GM12873 (cell line): Measurements from ENCODE around the gene SPDL1.

ENCODE experiments used
- CTCF ChIP-seq: IDR thresholded peaks from 2 replicates; pipeline ENCODE4 v1.5.1; 2012; ENCODE audit warnings: low read depth, mild to moderate bottlenecking, moderate library complexity, low read length, control low read depth; ENCODE audit not compliant: insufficient read depth; ENCODE audit errors: missing control alignments

Gene SPDL1

DNA sequence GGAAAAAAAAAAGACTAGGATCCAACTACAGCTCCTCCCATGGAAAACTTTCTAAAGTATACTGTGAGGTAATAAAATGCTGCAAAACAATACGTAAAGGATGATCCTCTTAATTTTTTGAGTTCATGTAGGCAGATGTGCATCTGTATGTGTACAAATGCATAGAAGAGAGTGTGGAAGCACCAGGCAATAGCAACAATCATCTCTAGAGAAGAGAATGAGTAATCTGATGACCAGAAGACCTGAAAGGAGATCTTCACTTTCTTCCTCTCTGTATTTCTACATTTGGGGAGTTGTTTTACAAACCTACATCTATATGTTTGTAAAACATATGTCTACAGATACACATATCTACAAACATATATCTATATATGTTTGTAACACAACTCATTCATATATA is 29.3 kb upstream of the SPDL1 start:
- no peak for TF ChIP-seq CTCF

DNA sequence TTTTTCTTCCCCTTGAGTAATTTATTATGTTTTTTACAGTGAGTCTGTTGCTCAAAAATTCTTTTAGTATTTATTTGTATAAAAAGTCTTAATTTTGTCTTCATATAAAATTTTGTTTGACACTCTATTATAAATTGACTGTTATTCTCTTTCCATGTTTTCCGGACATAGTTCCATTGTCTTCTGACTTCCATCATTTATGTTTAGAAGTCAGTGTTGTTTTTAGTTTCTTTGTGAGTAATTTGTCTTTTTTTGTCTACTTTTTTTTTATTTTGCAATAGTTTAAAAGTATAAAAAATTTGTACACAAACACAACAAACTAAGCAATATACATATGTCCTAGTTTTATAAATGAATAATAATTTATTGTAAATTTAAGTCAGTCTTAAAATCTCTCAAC is 25.7 kb upstream of the SPDL1 start:
- no peak for TF ChIP-seq CTCF

- no peak for TF ChIP-seq CTCF
These were observed 21.7 kb upstream of the SPDL1 start for GRCh38 chr5:169561893-169562292.

- no peak for TF ChIP-seq CTCF
These were observed 20.2 kb upstream of the SPDL1 start for GRCh38 chr5:169563369-169563768.

GRCh38 chr5:169566202-169566601 is 17.4 kb upstream of the SPDL1 start:
- TF ChIP-seq CTCF, result no peak

GRCh38 chr5:169567079-169567478 is 16.5 kb upstream of the SPDL1 start:
- no peak for TF ChIP-seq CTCF

- no peak for TF ChIP-seq CTCF
These were observed 14.1 kb upstream of the SPDL1 start for GRCh38 chr5:169569513-169569912.
